ENCODE data around the gene TNS1. TPM values are rescaled to one million over a fixed set of nuclear protein-coding genes. Genes with fewer than 3 reads are reported as not detected.

Gene TNS1
- total RNA-seq, 1 donor from 2014 or later: 25.1 TPM

DNA sequence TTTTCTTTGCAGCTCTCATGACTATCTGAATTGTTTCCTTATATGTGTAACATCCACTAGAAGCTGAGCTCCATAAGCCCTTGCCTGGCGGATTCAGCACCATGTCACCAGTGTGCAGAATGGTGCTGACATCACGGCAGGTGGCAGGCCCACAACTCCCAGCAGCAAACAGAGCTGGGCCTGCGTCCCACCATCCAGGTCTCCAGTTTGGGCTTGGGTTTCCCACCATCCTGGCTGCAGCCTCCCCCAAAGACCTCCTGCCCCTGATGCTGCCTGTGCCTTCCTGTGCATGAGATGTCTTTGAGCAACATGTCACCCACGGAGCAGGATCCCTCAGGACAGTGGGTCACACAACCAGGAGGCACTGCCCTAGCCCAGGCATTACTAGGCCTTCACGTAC is 113.1 kb downstream of the TNS1 start:
- TF ChIP-seq, protein P1, sequence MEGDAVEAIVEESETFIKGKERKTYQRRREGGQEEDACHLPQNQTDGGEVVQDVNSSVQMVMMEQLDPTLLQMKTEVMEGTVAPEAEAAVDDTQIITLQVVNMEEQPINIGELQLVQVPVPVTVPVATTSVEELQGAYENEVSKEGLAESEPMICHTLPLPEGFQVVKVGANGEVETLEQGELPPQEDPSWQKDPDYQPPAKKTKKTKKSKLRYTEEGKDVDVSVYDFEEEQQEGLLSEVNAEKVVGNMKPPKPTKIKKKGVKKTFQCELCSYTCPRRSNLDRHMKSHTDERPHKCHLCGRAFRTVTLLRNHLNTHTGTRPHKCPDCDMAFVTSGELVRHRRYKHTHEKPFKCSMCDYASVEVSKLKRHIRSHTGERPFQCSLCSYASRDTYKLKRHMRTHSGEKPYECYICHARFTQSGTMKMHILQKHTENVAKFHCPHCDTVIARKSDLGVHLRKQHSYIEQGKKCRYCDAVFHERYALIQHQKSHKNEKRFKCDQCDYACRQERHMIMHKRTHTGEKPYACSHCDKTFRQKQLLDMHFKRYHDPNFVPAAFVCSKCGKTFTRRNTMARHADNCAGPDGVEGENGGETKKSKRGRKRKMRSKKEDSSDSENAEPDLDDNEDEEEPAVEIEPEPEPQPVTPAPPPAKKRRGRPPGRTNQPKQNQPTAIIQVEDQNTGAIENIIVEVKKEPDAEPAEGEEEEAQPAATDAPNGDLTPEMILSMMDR (conservative IDR thresholded peaks at IDR 0.05; ENCODE audit: low read depth, low read length): no peak
- DNase-seq (ENCODE audit: low read depth): no peak
- no peak overlapping the region for H3K4me3 ChIP-seq (ENCODE audit: low read depth, low read length)

DNA sequence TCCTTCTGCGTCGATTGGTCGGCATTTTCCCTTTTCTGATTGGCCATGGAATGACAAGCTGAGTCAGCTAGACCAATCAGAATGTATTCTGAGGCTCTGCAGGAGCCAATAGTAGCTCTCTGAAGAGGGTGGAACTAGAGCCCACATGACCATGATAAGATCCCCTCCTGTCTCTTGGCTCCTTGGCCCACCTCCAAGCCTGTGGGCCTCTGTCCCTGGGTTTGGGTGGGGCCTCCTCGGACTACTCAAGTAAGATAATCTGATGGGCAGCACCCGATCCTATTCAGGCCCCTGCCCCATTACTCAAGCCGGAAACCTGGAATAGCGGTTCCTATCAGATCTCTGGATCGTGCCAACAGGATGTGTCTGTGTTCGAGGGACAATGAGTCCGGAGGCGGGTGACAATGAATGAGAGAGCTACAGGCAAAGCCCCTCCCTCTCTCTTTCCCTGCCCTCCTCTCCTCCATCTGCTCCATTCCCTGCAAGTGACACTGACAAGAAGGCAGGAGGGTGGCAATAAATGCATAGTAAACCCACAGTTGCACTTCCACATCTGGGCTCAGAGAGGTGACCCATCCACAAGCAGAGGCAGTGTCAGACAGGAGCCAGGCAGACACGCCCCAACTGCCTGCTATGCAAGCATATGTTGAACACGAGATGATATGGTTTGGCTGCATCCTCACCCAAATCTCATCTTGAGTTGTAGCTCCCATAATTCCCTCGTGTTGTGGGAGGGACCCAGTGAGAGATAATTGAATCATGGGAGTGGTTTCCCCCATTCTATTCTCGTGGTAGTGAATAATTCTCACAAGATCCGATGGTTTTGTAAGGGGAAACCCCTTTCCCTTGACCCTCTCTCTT is 114.7 kb downstream of the TNS1 start:
- no peak for DNase-seq (ENCODE audit: low read depth)
- TF ChIP-seq, protein P1 (conservative IDR thresholded peaks at IDR 0.05; ENCODE audit: low read depth, low read length): no peak

DNA sequence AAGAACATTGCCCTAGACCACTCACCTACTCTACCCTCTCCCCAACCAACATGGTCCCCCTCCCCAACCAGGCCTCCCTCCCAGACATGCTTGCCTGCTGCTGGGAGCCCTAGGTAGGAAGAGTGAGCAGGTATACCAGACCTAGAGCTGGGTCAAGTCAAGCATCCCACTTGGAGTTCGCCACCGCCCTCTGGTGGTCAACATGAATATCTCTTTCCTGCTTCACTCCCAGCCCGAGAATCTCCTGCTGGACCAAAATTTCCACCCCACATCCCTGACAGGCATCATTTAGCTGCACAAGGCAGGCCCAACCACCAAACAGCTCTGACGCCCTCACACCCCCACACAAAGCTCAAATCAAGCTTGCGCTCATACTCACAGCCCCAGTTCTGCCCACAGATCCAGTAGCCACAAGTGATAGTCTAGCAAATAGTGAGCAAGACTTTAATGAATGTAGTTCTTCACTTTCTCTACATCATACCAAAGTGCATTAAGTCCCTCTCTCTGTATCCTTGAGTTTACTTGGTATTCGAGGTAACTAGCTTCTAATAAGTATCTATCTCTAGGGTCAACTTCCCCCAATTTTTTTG is 116.0 kb downstream of the TNS1 start:
- TF ChIP-seq, protein P1 (conservative IDR thresholded peaks at IDR 0.05; ENCODE audit: low read depth, low read length): peak; percentile 83
- no peak for DNase-seq (ENCODE audit: low read depth)
- no peak overlapping the region for H3K4me3 ChIP-seq (ENCODE audit: low read depth, low read length)

More for the DNA sequence above, 114.7 kb downstream of the TNS1 start:
- H3K4me3 ChIP-seq (ENCODE audit: low read depth, low read length): no peak overlapping the region

DNA sequence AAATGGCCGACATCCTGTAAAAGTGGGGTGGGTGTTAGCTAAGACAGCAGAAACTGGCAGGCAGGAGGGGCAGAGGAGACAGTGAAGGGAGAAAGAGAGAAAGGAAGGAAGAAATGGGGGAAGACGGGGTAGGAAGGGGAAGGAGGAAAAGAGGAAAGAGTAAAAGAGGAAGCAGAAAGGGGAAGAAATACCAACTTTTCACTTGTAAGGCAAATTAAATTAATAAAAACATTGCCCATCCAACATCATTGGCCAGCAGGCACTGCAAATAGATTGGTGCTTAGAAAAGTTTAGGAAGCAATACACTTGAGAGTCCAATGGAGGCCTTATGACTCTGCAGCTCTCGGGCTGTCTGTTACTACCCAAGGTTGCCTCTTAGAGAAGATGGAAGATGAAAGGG is 116.7 kb downstream of the TNS1 start:
- TF ChIP-seq, protein P1 (conservative IDR thresholded peaks at IDR 0.05; ENCODE audit: low read depth, low read length): no peak
- no peak overlapping the region for H3K4me3 ChIP-seq (ENCODE audit: low read depth, low read length)
- no peak for DNase-seq (ENCODE audit: low read depth)

DNA sequence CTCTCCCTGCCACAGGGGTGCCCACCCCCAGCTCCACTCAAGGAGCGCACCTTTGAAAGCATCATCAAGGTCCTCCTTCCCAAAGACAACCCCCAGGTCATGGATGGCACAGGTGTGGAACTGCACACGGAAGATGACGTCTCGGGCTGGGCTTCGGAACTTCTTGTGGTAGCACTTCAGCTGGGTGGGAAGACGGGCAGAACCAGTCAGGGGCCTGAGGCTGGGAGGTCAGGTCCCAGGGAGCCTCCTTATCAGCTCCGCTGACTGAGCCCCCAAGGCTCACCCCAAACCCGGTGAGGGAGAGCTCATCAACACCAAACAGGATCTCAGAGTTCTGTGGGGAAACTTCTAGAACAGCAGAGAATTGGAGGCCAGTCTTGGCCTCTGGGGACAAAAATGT is 117.8 kb downstream of the TNS1 start:
- H3K4me3 ChIP-seq (ENCODE audit: low read depth, low read length): no peak overlapping the region
- DNase-seq (ENCODE audit: low read depth): no peak
- TF ChIP-seq, protein P1 (conservative IDR thresholded peaks at IDR 0.05; ENCODE audit: low read depth, low read length): no peak

DNA sequence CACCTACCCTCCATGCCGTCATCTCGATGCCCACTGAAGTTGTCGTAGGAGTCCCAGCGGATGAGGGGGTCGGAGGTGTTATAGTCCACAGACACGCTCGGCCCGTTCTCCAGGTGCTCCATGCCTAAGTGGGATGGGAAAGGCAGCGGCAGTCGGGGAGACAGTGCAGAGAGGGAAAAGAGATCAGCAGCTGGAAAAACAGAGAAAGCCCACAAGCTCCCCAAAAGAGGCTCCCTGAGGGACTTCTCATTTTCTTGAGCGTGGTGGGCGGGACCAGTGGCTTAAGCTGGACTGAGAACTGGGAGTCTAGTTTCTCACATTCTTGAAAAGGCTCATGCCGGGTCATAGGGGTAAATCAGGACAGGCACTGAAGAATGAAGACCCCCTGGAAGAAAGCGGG is 121.9 kb downstream of the TNS1 start:
- H3K4me3 ChIP-seq (ENCODE audit: low read depth, low read length): no peak overlapping the region
- no peak for DNase-seq (ENCODE audit: low read depth)
- TF ChIP-seq, protein P1 (conservative IDR thresholded peaks at IDR 0.05; ENCODE audit: low read depth, low read length): no peak

All from epithelial cell of proximal tubule (primary cell).